GM13977 (cell line): ENCODE results near the gene KRT7.

Experiments
- DNase-seq: peaks from one replicate; pipeline ENCODE4 v3.0.0; 2012; ENCODE audit warnings: low spot score
- CTCF ChIP-seq: IDR thresholded peaks from 2 replicates; pipeline ENCODE4 v1.5.1; 2012; ENCODE audit warnings: mild to moderate bottlenecking, control low read depth; ENCODE audit not compliant: insufficient read depth; ENCODE audit errors: extremely low read depth, missing control alignments
- in situ Hi-C: fragments of 300-500 bp; cut with MboI; formaldehyde crosslinking; loops from one replicate; pipeline ENCODE4 v1.12.0; 2022; ENCODE audit warnings: low sequenced_read_pairs, low pct_unique_long_range_greater_than_20kb, mixed read lengths, inconsistent platforms; ENCODE audit not compliant: unreplicated experiment

The KRT7 gene

DNA sequence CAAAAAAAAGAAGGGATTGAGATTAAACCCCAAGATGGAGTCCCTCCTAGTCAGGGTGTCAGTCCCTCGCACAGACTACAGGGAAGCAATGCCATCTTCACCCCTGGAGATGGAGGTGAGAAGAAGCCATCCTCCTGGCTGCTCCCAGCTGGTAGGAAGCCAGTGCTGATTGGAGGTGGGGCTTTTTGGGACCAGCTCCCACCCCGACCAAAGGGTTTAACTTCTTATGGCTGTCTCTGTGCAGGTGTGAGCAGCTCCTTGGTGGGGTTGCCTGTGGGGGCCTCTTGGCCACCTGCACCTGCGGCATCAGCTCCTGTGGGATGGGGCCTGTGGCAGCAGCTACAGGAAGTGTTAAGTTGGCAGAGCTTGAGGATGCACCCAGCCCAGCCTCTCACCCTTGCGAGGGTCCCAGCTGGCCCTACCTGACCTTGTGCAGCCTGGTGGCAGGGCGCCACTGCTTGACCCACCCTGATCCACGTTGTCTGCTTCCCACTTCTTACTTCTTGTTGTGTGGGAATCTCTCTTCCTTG, 37.6 kb downstream of the KRT7 start:
- no peak for TF ChIP-seq CTCF
- no peak for DNase-seq
- in situ Hi-C loops: no loop called here

DNA sequence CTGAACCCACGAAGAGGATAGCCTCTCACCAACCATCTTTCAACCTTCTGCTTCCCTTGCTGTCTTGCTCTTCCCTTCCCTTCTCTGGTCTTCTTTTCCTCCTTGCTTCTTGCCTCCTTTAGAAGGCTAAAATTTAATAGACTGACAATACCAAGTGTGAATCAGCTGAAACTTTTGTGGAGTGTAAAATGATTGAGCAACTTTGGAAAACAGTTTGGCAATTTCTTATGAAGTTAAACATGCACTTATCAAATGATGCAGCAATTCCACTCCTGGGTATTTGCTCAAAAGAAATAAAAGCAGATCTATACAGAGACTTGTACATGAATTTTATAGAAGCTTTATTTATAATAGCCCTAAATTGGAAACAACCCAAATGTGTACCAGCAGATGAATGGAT, 38.1 kb downstream of the KRT7 start:
- in situ Hi-C loops: no loop called here
- no peak for TF ChIP-seq CTCF
- DNase-seq: no peak

- no peak for DNase-seq
- in situ Hi-C loops: no loop called here
- no peak for TF ChIP-seq CTCF
Measured at GRCh38 chr12:52274521-52275120, 41.6 kb downstream of the KRT7 start, which contains the start of gene KRT86. Gene KRT86, plus strand, starts transcription at chr12:52274645. Its CDS starts 27,272 bp downstream, at chr12:52301917.

DNA sequence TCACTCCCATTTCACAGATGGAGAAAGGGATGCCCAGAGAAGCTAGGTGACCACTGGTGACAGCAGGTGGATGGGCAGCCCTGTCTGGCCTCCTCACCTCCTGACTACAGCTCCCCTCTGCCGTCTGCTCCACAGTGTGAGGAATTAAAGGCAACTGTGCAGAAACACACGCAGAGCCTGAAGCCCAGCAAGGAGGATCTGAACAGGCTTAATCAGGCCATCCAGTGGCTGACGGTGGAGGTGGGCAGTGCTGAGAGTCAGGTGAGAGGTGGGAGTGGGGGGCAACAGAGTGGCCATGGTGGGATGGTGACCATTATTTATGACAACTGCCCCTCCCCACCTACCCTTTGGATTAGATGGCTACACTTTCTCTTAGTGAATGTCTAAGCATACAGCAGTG, 42.6 kb downstream of the KRT7 start:
- no peak for TF ChIP-seq CTCF
- in situ Hi-C loops: no loop called here
- no peak for DNase-seq

DNA sequence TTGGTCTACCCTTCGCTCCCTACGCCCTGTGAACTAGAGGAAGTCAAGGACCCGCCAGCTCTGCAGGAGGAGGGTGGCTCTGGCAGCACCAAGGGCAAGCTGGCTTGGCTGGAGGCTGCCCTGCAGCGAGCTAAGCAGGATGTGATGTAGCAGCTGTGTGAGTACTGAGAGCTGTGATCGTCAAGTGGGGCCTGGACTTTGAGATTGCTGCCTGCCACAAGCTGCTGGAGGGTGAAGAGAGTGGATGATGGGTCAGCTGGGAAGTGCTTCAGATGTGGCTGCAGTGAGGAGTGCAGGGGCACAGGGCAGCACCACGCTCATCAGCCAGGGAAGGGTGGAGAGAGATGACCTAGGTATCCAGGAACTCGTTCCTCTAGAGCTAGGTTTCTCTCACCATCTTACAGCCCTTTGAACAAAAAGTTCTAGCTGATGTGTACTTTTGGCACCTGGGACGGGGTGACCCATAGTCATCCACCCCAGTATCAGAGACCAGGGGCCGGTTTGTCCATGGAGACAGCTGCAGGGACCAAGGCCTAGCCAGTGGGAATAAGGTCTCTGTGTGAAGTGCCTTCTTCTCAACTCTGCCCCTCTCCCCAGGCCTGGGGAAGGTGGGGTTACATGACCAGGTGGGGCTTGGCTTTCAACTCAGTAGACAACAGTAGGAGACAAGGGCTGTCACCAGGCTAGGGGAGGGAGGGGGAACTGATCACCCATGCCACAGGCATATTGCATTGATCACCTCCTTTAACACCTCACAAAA, 44.6 kb downstream of the KRT7 start:
- in situ Hi-C loops: no loop called here
- TF ChIP-seq CTCF: no peak
- peak; percentile 12 for DNase-seq

GRCh38 chr12:52278575-52279421, 45.8 kb downstream of the KRT7 start:
- in situ Hi-C loops: no loop called here
- TF ChIP-seq CTCF: peak; percentile 99
- DNase-seq: peak; percentile 90
